OCI-LY1 (cell line): ENCODE results near the gene OTULINL.

Experiments
- H2AFZ ChIP-seq: fragments of 200-600 bp; sonication (generic), shearing (Covaris generic); 2 replicates; pipeline ENCODE4 v1.6.0; 2014; ENCODE audit warnings: antibody characterized with exemption, mild to moderate bottlenecking, low read length
- H3F3A ChIP-seq: fragments of 200-600 bp; sonication (generic), shearing (Covaris generic); 2 replicates; pipeline ENCODE4 v1.6.0; 2014; ENCODE audit warnings: mild to moderate bottlenecking, antibody characterized with exemption, low read length, moderate library complexity; ENCODE audit not compliant: insufficient read depth
- H3K27ac ChIP-seq: fragments of 200-600 bp; sonication (generic); 2 replicates; pipeline ENCODE4 v1.5.1; 2014; ENCODE audit warnings: low read length, mixed run types, mild to moderate bottlenecking, low read depth; ENCODE audit not compliant: poor library complexity, severe bottlenecking
- H3K27me3 ChIP-seq: fragments of 200-600 bp; sonication (generic); 2 replicates; pipeline ENCODE4 v1.6.0; 2014; ENCODE audit warnings: antibody characterized with exemption, mild to moderate bottlenecking, low read length, moderate library complexity; ENCODE audit not compliant: insufficient read depth
- H3K36me3 ChIP-seq: fragments of 200-600 bp; sonication (generic); 2 replicates; pipeline ENCODE4 v1.6.1; 2014; ENCODE audit warnings: mild to moderate bottlenecking, antibody characterized with exemption, low read length, moderate library complexity, mixed read lengths; ENCODE audit not compliant: insufficient read depth
- H3K4me1 ChIP-seq: fragments of 200-600 bp; sonication (generic); 2 replicates; pipeline ENCODE4 v1.5.1; 2014; ENCODE audit warnings: mild to moderate bottlenecking, low read length, moderate library complexity; ENCODE audit not compliant: insufficient read depth, severe bottlenecking
- H3K4me2 ChIP-seq: fragments of 200-600 bp; sonication (generic), shearing (Covaris generic); 2 replicates; pipeline ENCODE4 v1.6.1; 2014; ENCODE audit warnings: low read length
- H3K4me3 ChIP-seq: fragments of 200-600 bp; sonication (generic); 2 replicates; pipeline ENCODE4 v1.5.1; 2014; ENCODE audit warnings: low read length, low read depth, mild to moderate bottlenecking, mixed read lengths; ENCODE audit not compliant: poor library complexity, severe bottlenecking
- H3K79me2 ChIP-seq: fragments of 200-600 bp; shearing (Covaris generic); 2 replicates; pipeline ENCODE4 v1.6.1; 2016; ENCODE audit warnings: mixed run types, low read length, mixed read lengths; ENCODE audit not compliant: insufficient read depth
- H3K9ac ChIP-seq: fragments of 200-600 bp; sonication (generic), shearing (Covaris generic); 2 replicates; pipeline ENCODE4 v1.6.1; 2014; ENCODE audit warnings: mild to moderate bottlenecking, low read length, mixed read lengths
- H3K9me2 ChIP-seq: fragments of 200-600 bp; sonication (generic), shearing (Covaris generic); 2 replicates; pipeline ENCODE4 v1.6.1; 2014; ENCODE audit warnings: low read depth, mild to moderate bottlenecking, low read length, mixed read lengths
- H3K9me3 ChIP-seq: fragments of 200-600 bp; shearing (Covaris generic); 2 replicates; pipeline ENCODE4 v1.6.1; 2014; ENCODE audit warnings: low read length, mixed read lengths
- H4K20me1 ChIP-seq: fragments of 200-600 bp; sonication (generic), shearing (Covaris generic); 2 replicates; pipeline ENCODE4 v1.6.0; 2016; ENCODE audit warnings: mild to moderate bottlenecking, low read length; ENCODE audit not compliant: insufficient read depth
- EZH2 ChIP-seq: fragments of 200-600 bp; sonication (generic), shearing (Covaris generic); IDR thresholded peaks from 2 replicates; pipeline ENCODE4 v1.8.0; 2017; ENCODE audit warnings: borderline replicate concordance, mixed run types, mild to moderate bottlenecking, antibody characterized with exemption, low read length, moderate library complexity, mixed read lengths
- TF ChIP-seq, protein P1 (sequence below): fragments of 200-600 bp; sonication (generic), shearing (Covaris generic); IDR thresholded peaks from 2 replicates; pipeline ENCODE4 v1.5.1; 2017; ENCODE audit warnings: mild to moderate bottlenecking, antibody characterized with exemption, low read length, moderate library complexity, mixed read lengths

The OTULINL gene

DNA sequence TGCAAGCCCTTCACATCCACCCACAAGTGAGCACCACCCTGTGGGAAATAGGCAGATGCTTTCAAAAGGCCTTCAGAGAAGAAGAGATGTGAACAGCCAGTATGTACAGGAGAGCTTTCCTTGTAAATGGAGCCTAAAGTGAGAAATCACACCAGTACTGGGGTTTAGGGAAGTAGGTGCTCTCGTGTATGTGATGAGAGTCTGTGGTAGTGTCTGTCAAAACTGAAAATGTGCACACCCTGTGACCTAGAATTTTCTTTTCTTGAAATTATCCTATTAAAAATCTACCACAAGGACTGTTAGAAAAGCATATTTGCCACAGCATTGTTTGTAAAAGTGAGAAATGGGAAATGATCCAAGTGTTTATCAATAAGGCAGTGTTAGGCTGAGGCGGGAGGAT lies 16.6 kb downstream of the OTULINL start:
- H3K9me2 ChIP-seq = no peaks in the 10 kb centered on the region
- no peaks in the 10 kb centered on the region for H3F3A ChIP-seq
- H3K36me3 ChIP-seq = no peaks in the 10 kb centered on the region
- TF ChIP-seq, protein P1, sequence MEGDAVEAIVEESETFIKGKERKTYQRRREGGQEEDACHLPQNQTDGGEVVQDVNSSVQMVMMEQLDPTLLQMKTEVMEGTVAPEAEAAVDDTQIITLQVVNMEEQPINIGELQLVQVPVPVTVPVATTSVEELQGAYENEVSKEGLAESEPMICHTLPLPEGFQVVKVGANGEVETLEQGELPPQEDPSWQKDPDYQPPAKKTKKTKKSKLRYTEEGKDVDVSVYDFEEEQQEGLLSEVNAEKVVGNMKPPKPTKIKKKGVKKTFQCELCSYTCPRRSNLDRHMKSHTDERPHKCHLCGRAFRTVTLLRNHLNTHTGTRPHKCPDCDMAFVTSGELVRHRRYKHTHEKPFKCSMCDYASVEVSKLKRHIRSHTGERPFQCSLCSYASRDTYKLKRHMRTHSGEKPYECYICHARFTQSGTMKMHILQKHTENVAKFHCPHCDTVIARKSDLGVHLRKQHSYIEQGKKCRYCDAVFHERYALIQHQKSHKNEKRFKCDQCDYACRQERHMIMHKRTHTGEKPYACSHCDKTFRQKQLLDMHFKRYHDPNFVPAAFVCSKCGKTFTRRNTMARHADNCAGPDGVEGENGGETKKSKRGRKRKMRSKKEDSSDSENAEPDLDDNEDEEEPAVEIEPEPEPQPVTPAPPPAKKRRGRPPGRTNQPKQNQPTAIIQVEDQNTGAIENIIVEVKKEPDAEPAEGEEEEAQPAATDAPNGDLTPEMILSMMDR = no peak
- no peak for TF ChIP-seq EZH2
- H3K4me3 ChIP-seq = no peak overlapping the region
- H3K27me3 ChIP-seq = no peaks in the 10 kb centered on the region
- H3K9ac ChIP-seq = no peak overlapping the region
- no peak overlapping the region for H3K27ac ChIP-seq
- H2AFZ ChIP-seq = no peak overlapping the region
- no peak overlapping the region for H3K4me2 ChIP-seq
- H4K20me1 ChIP-seq = no peaks in the 10 kb centered on the region
- no peaks in the 10 kb centered on the region for H3K79me2 ChIP-seq
- no peaks in the 10 kb centered on the region for H3K4me1 ChIP-seq
- no peaks in the 10 kb centered on the region for H3K9me3 ChIP-seq

DNA sequence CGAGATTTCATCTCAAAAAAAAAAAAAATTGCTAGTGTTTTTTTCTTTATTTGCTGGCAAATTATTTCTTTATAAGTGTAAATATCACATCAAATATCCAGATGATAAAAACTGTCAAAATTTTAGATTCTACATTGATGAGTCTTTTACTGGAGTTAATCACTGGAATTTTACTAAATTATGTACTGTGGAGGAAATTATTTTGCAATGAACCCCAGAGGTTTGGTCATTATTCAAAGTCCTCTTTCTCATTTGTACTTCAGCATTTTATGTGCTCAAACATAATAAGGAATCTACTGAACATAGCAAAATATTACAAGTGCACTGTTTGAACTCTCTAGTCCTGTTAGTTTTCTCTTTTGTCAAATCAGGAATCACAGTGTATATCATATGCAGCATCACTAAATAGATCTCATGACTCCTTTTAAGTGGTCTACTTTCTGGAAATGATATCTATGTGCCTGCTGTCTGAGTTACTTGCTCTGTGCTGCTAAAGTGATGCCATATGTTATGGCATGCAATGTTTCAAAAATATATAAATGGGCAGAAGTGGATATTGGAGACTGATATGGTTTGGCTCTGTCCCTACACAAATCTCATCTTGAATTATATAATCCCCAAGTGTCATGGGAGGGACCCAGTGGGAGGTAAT lies 18.0 kb downstream of the OTULINL start:
- Histone ChIP-seq H2AFZ (no peak overlapping the region), H3F3A (no peaks in the 10 kb centered on the region), H3K27me3 (no peaks in the 10 kb centered on the region), H3K9me2 (no peaks in the 10 kb centered on the region), H3K79me2 (no peaks in the 10 kb centered on the region), H3K9me3 (no peaks in the 10 kb centered on the region), H3K4me1 (no peaks in the 10 kb centered on the region), H3K9ac (no peak overlapping the region), H4K20me1 (no peaks in the 10 kb centered on the region), H3K4me2 (no peak overlapping the region), H3K27ac (no peak overlapping the region), H3K4me3 (no peak overlapping the region), H3K36me3 (no peaks in the 10 kb centered on the region)
- TF ChIP-seq, protein P1 = no peak
- no peak for TF ChIP-seq EZH2

DNA sequence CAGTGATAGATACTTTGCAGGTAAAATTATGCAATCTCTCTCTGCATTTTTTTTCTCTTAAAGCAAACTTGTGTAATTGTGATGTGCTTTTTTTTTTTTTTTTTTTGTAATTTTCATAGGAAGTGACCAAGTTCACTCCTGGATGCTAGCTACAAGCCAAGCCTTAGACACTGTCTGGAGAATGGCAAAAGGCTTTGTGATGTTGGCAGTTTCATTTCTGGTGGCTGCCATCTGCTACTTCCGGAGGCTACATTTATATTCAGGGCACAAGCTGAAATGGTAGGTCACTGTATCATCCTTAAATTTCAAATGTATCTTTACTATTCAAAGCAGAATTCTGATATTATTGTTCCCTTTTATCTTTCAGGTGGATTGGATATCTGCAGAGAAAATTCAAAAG lies 19.3 kb downstream of the OTULINL start:
- no peak overlapping the region for H3K4me2 ChIP-seq
- H3K36me3 ChIP-seq = no peaks in the 10 kb centered on the region
- no peak overlapping the region for H3K9ac ChIP-seq
- H4K20me1 ChIP-seq = no peaks in the 10 kb centered on the region
- no peak overlapping the region for H2AFZ ChIP-seq
- no peak overlapping the region for H3K4me3 ChIP-seq
- H3K27ac ChIP-seq = no peak overlapping the region
- no peaks in the 10 kb centered on the region for H3K27me3 ChIP-seq
- TF ChIP-seq, protein P1 = no peak
- no peak for TF ChIP-seq EZH2
- no peaks in the 10 kb centered on the region for H3K79me2 ChIP-seq
- H3K9me3 ChIP-seq = no peaks in the 10 kb centered on the region
- H3K9me2 ChIP-seq = no peaks in the 10 kb centered on the region
- H3F3A ChIP-seq = no peaks in the 10 kb centered on the region
- H3K4me1 ChIP-seq = no peaks in the 10 kb centered on the region
